GM12872 (cell line): ENCODE measurements around the gene GPR150.

Experiments
- TF ChIP-seq, protein P1 (sequence below): IDR thresholded peaks from 3 replicates; pipeline ENCODE4 v1.5.1; 2011; ENCODE audit warnings: low read depth, mild to moderate bottlenecking, low read length, moderate library complexity; ENCODE audit not compliant: insufficient read depth

Gene GPR150

DNA sequence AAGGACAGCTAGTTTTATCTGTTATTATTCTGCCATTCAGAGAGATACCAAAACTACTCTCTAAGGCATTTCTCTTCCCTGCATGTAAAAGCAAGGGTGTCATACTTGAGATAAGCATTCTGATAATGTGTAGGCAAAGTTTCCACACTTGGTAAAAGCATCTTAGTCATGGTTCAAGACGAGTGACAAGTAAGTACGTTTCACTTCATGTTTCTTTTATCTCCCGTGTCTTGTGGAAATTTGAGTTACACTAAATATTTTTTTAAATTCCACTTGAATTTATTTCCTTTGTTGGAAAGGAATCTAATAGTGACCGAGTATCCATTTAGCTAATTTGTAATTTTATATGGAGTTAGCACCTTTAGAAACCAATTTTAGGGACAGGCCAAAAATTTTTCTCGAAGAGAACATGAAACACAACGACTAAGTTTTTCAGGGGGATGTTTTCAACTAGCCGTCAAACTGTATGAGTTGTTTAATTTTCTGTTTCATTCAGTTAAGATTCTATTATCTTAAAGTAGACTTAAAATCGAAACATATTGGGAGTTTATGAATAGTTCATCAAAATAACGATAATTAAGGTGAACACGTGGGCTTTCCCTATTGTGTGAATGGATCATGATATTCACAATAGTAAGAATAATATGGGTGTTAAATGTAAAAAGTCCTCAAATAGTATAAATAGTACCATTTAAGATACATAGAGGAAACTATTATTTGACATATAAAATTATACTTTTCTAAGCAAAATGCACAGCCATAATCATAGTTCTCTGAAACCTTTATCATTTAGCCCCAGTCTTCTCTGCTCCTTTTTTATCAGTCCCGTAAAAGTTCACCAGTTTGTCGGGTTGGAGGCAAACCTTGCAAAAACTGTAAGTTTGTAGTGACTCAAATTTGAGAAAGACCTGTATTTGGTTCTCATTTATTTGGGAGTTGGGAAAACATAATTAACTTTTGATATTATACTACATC is 28.3 kb downstream of the GPR150 start:
- TF ChIP-seq, protein P1, sequence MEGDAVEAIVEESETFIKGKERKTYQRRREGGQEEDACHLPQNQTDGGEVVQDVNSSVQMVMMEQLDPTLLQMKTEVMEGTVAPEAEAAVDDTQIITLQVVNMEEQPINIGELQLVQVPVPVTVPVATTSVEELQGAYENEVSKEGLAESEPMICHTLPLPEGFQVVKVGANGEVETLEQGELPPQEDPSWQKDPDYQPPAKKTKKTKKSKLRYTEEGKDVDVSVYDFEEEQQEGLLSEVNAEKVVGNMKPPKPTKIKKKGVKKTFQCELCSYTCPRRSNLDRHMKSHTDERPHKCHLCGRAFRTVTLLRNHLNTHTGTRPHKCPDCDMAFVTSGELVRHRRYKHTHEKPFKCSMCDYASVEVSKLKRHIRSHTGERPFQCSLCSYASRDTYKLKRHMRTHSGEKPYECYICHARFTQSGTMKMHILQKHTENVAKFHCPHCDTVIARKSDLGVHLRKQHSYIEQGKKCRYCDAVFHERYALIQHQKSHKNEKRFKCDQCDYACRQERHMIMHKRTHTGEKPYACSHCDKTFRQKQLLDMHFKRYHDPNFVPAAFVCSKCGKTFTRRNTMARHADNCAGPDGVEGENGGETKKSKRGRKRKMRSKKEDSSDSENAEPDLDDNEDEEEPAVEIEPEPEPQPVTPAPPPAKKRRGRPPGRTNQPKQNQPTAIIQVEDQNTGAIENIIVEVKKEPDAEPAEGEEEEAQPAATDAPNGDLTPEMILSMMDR, result no peak

DNA sequence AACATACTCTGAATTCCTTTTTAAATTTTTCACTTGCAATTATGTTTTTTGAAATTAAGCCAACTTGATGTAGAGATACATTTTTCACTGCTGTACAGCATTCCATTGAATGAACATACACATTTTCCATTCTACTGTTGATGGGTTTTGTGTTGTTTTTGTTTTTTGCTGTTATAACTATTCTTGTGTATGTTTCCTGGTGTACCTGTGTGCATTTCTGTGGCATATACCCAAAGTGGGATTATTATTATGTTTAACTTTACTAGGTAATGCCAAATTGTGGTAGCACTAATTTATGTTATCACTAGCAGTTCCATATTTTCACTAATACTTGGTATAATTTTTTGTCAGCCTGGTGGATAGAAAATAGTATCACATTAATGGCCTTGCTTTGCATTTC is 29.4 kb downstream of the GPR150 start:
- TF ChIP-seq, protein P1, result no peak

DNA sequence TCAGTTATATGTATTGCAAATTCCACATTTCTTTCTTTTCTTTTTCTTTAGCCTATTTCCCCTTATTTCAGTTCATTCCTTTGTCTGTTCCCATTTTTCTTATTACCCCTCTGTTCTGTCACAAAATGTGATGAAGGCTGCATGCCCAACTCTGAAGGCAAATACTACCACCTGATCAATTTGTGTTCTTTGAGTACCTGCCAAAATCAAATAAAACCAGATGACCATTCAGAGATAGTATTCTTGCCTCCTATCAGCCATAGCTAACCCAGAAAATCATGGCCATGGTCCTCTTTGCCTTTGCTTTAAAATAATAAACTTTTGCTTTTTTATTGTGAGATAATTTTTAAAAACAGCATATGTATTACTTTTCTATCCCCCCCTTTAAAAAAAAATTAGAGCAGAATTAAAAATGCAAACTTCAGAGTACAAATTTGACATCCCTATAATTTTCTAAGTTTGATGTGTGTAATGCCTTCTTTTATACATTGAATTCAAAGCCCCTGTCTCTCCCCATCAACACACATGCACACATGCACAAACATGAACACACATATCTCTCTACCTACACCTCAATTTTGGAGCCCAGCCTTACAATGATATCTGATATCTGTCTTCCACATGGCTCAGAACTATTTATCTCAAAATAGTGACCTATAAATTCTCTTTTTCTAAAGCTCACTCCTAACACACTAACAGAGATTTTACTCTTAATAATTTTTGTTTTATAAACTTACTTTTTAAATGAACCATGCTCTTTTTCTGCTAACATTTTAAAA is 30.1 kb downstream of the GPR150 start:
- TF ChIP-seq, protein P1, result no peak

DNA sequence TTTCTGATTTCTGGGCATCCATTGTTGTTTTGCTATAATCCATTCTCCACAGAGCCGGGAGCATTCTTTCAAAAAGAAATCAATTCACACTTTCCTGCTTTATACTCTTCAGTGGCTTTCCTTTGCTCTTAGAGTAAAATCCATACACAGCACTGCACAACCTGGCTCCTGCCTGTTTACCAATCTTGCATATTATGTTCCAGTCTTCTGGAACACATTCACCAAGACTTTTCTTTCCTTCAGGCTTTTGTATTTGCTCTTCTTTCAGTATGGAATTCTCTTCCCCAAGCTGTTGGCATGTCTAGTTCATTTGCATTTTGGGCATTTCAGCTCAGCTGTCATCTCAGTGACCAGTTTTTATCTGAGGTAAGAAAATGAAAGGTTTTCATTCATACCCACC is 33.0 kb downstream of the GPR150 start:
- TF ChIP-seq, protein P1, result no peak

DNA sequence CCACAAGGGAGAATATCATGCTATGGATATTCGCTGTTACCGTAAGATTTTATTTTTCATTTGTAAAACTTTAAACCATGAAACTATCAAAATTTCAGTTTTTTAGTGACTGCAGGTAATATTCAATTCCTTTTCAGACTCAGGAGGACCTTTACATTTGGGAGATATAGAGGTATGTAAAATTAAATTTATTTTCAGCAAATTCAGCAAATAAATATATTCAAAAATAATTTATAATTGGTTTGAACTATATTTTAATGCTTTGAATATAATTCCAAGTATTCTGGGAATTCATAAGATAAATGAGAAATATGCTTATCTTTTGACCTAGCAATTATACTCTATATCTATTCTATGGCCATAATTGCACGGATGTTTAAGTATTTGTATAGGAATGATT is 34.3 kb downstream of the GPR150 start:
- TF ChIP-seq, protein P1, result no peak

DNA sequence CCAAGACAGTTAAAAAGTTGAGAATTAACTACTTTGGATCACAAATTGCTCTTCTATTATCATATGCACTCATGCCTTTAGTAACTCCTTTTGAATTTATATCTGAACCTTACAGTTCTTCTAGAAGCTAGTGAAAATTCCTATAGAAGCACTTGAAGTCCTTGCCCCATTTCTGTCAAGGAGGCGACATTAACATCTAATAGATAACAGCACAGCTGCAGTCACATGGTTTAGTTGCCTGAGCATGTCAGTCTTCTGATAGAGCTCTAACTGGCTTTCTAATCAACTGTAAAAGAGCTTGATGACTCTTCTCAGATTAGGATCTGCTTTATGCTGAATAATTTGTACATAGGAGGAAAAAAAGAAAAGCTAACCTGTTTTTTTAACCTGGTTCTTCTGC is 35.7 kb downstream of the GPR150 start:
- TF ChIP-seq, protein P1, result no peak

DNA sequence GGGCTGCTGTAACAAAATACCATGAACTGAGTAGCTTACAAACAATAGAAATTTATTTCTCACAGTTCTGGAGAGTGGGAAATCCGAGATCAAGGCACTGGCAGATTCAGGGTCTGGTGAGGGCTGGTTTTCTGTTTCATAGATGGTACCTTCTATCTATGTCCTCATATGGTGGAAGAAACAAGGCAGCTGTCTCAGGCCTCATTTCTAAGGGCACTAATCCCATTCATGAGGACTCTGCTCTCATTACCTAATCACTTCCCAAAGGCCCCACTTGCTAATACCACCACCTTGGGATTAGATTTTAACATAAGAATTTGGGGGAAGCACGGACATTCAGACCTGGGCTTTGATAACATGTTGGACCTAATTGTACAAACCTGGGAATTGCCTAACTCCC is 40.2 kb downstream of the GPR150 start:
- TF ChIP-seq, protein P1, result no peak
